Breast epithelium (tissue), 4 donors: Measurements from ENCODE around the gene RNASE13. TPM values are rescaled to one million over a fixed set of nuclear protein-coding genes. Genes with fewer than 3 reads are reported as not detected.
"Not testable (repeated sequence)": the region's sequence is repeated elsewhere in the genome, so short reads cannot be mapped to it uniquely, and the experiment has no call there.

Experiments used
- DNase-seq, 2 donors: peaks; one replicate each; pipeline ENCODE4 v3.0.0-alpha.2; 2019; ENCODE audit warnings: low spot score in 2 of 2
- H3K27ac ChIP-seq, 2 donors: fragments of 200-600 bp; sonication (generic) in 1 of 2; one replicate each; pipeline ENCODE4 v1.5.1; 2016 to 2019; ENCODE audit warnings: mild to moderate bottlenecking in 1 of 2
- H3K27me3 ChIP-seq, 2 donors: fragments of 200-600 bp; sonication (generic) in 1 of 2; one replicate each; pipeline versions ENCODE4 v1.5.1 to v1.6.0; 2017 to 2019; ENCODE audit warnings: control low read depth in 1 of 2, mild to moderate bottlenecking in 1 of 2
- H3K36me3 ChIP-seq: fragments of 200-600 bp; one replicate; pipeline ENCODE4 v1.5.1; 2019
- H3K4me1 ChIP-seq, 2 donors: fragments of 200-600 bp; sonication (generic); one replicate each; pipeline ENCODE4 v1.5.1; 2016 to 2019; ENCODE audit warnings: control low read depth in 1 of 2
- H3K4me3 ChIP-seq, 3 donors: fragments of 200-600 bp; sonication (generic); 1 replicate in 2 of 3; 2 replicates in 1 of 3; pipeline ENCODE4 v1.5.1; 2016 to 2019; ENCODE audit warnings: mild to moderate bottlenecking in 3 of 3, moderate library complexity in 2 of 3
- H3K9me3 ChIP-seq, 2 donors: fragments of 200-600 bp; sonication (generic) in 1 of 2; one replicate each; pipeline ENCODE4 v1.5.1; 2016 to 2019; ENCODE audit warnings: control low read depth in 1 of 2
- CTCF ChIP-seq, 3 donors: fragments of 450-650 bp; IDR thresholded peaks; one replicate each; pipeline ENCODE4 v1.5.1; 2016 to 2017; ENCODE audit warnings: antibody characterized with exemption in 3 of 3, mild to moderate bottlenecking in 3 of 3, moderate library complexity in 3 of 3
- POLR2A ChIP-seq: fragments of 450-650 bp; IDR thresholded peaks from one replicate; pipeline ENCODE4 v1.6.1; 2016; ENCODE audit warnings: antibody characterized with exemption, mild to moderate bottlenecking, moderate library complexity
- POLR2AphosphoS5 ChIP-seq, 3 donors: sonication (generic); formaldehyde crosslinking; IDR thresholded peaks; one replicate each; pipeline ENCODE4 v1.6.1; 2017; ENCODE audit warnings: antibody characterized with exemption in 3 of 3
- intact Hi-C: fragments of 100-400 bp; cut with DNase I; formaldehyde crosslinking; loops from one replicate; pipeline ENCODE4 v1.15.1; 2023; ENCODE audit warnings: low total_unique reads
- total RNA-seq, 3 donors: library from RNA; depleted of rRNA; stranded (reverse); fragments of >200 nt; gene quantifications; one replicate each; pipeline ENCODE4 v1.1.0, GENCODE V29; 2016

RNASE13 gene
- total RNA-seq, 3 donors from 2014 or later = not detected

DNA sequence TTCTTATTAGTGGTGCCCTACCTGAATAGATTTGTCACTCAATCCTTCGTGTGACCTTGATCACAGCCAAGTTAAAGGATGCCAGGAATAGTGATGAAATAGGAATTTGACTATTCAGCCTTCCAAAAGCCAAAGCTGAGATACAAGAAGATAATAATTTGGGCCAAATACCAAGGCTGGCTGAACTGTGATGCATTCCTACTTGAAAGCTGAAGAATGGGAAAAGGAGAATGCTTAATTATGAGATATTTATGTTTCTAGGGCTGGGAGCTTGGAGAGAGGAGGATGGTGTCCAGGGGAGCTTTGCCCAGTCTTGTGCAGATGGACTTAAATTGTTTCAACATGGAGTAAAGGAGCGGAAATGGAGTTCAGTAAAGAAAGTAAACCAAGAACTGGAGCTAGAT is 12.8 kb upstream of the RNASE13 start:
- no peaks in the 10 kb centered on the region for H3K36me3 ChIP-seq
- TF ChIP-seq POLR2AphosphoS5 (IDR thresholded peaks at IDR 0.05) (no peak), CTCF (IDR thresholded peaks at IDR 0.05) (no peak), POLR2A (no peak)
- H3K4me1 ChIP-seq = peaks cover 0 to 17% of the 10 kb centered on the region in 2 donors
- DNase-seq = no peak
- intact Hi-C loops = no loop called here
- H3K27me3 ChIP-seq = no peaks in the 10 kb centered on the region
- peak overlapping the region; percentile 64 to 83 for H3K27ac ChIP-seq
- no peak overlapping the region for H3K4me3 ChIP-seq
- no peaks in the 10 kb centered on the region for H3K9me3 ChIP-seq

DNA sequence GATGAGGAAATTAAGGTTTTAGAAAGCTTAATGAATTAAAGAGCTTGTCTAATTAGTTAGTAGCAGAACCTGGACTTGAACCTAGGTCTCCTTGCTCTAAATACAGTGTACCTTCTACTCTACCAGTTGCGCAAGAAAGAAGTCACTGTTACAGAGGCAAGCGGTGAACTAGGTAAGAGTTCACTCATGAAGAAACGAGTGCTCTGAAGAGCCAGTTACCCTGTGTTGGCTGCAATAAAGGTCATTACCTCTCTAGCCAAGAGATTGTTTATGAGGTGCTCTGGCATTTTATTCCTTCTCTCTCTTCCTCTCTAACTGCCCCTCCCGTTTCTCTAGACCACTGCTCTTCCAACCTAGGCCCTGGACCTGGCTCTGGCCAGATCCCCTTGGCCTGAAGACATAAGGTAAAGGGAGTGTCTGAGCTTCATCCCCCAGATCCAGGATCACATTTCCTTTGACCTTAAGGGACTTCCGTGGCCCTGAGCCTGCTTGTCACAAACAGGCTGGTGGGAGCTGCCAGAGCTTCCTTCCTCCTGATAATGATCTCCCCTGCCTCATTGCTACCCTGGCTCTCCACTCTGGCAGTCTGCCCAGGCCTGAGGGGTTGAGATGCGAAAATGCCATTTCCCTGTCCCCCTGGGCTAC is 9.5 kb upstream of the RNASE13 start:
- H3K9me3 ChIP-seq = no peaks in the 10 kb centered on the region
- intact Hi-C loops = no loop called here
- no peak for DNase-seq
- peaks cover 0 to 27% of the 10 kb centered on the region in 2 donors for H3K4me1 ChIP-seq
- H3K27ac ChIP-seq = peak overlapping the region; percentile 70 to 84
- no peaks in the 10 kb centered on the region for H3K27me3 ChIP-seq
- no peak overlapping the region for H3K4me3 ChIP-seq
- TF ChIP-seq CTCF (IDR thresholded peaks at IDR 0.05) = no peak
- TF ChIP-seq POLR2A = no peak
- no peak for TF ChIP-seq POLR2AphosphoS5 (IDR thresholded peaks at IDR 0.05)
- no peaks in the 10 kb centered on the region for H3K36me3 ChIP-seq

GRCh38 chr14:21043387-21043973 is 8.9 kb upstream of the RNASE13 start:
- Histone ChIP-seq H3K36me3 (no peaks in the 10 kb centered on the region), H3K4me3 (no peak overlapping the region), H3K4me1 (peaks cover 0 to 31% of the 10 kb centered on the region in 2 donors), H3K27me3 (no peaks in the 10 kb centered on the region), H3K27ac (peak overlapping the region; percentile 70 to 84), H3K9me3 (no peaks in the 10 kb centered on the region)
- TF ChIP-seq POLR2AphosphoS5 (IDR thresholded peaks at IDR 0.05) = no peak
- TF ChIP-seq POLR2A = no peak
- no peak for TF ChIP-seq CTCF (IDR thresholded peaks at IDR 0.05)
- no peak for DNase-seq
- intact Hi-C loops = no loop called here

DNA sequence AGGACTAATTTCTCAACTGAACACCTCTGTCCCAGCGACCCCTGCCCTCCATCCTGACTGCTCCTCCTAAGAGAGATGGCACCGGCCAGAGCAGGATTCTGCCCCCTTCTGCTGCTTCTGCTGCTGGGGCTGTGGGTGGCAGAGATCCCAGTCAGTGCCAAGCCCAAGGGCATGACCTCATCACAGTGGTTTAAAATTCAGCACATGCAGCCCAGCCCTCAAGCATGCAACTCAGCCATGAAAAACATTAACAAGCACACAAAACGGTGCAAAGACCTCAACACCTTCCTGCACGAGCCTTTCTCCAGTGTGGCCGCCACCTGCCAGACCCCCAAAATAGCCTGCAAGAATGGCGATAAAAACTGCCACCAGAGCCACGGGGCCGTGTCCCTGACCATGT is 8.3 kb upstream of the RNASE13 start:
- DNase-seq = no peak
- peaks cover 0 to 32% of the 10 kb centered on the region in 2 donors for H3K4me1 ChIP-seq
- TF ChIP-seq POLR2AphosphoS5 (IDR thresholded peaks at IDR 0.05) (no peak), CTCF (IDR thresholded peaks at IDR 0.05) (no peak), POLR2A (no peak)
- H3K27ac ChIP-seq = peak overlapping the region; percentile 70 to 84
- H3K36me3 ChIP-seq = no peaks in the 10 kb centered on the region
- peak overlapping the region in 1 of 3 donors; percentile 27 for H3K4me3 ChIP-seq
- H3K27me3 ChIP-seq = no peaks in the 10 kb centered on the region
- H3K9me3 ChIP-seq = no peaks in the 10 kb centered on the region
- intact Hi-C loops = no loop called here

DNA sequence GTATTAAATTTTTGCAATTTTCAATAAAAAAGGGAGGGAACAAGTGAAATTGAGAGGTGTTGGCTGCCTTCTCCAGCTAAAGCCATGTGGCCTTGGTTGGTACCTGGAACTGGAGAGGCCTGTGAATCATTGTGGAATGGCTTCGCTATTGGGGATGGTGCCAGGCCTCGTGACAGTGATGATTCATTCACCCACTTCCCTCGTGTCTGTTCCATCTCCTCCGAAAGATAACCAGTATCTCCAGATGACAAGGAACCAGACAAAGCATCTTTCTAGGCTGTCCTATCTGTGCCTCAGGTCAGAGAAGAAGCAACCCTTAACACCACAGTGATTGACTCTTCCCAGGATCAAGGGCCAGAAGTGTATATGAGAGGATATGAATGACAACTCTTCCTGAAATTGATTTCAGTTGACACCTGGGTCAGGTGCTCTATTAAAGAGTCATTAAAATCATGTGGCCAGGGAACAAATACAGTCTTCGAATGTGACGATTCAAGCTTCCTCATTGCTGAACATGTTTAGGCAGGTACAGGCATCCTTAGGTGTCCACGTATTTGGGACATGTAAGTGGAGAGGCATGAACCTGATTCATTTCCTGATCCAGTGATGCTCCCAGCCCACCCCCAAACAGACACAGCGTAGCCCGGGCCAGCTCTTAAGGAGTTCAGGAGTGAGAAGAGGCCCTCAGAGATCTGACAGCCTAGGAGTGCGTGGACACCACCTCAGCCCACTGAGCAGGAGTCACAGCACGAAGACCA is 7.2 kb upstream of the RNASE13 start, which contains the start of gene RNASE7:
Gene RNASE7 (plus strand): TSS at position 687 of the 758 bp plus-strand sequence. CDS start 631 bp downstream, outside the sequence.
- Histone ChIP-seq H3K27ac (peak within 1 kb of the TSS; percentile 70 to 84), H3K9me3 (no peaks in the 10 kb centered on the region), H3K36me3 (no peaks in the 10 kb centered on the region), H3K4me3 (peak within 1 kb of the TSS in 1 of 3 donors; percentile 27), H3K27me3 (no peaks in the 10 kb centered on the region), H3K4me1 (peaks cover 0 to 32% of the 10 kb centered on the region in 2 donors)
- intact Hi-C loops = no loop called here
- TF ChIP-seq POLR2AphosphoS5 (IDR thresholded peaks at IDR 0.05) (peak in 2 of 3 donors; percentile 19 to 27), CTCF (IDR thresholded peaks at IDR 0.05) (no peak)
- peak in 1 of 2 donors; percentile 78 for DNase-seq

DNA sequence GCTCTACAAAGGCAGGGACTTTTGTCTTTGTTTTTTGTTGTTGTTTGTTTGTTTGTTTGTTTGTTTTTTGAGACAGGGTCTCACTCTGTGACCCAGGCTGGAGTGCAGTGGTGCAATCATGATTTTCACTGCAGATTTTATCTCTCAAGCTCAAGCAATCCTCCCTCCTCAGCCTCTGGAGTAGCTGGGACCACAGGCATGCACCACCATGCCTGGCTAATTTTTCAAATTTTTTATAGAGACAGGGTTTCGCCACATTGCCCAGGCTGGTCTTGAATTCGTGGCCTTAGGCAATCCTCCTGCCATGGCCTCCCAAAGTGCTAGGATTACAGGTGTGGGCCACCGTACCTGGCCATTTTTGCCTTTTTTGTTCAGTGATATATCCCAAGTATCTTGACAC is 6.3 kb upstream of the RNASE13 start:
- H3K4me3 ChIP-seq, intact Hi-C loops, H3K27me3 ChIP-seq, H3K36me3 ChIP-seq, H3K9me3 ChIP-seq, DNase-seq: not testable (repeated sequence)
- Histone ChIP-seq H3K4me1 (peaks cover 0 to 32% of the 10 kb centered on the region in 2 donors), H3K27ac (peak overlapping the region; percentile 70 to 84)
